ENCODE measurements around the gene IGF2. TPM values are rescaled to one million over a fixed set of nuclear protein-coding genes. Genes with fewer than 3 reads are reported as not detected.
"Not testable (repeated sequence)": the region's sequence is repeated elsewhere in the genome, so short reads cannot be mapped to it uniquely, and the experiment has no call there.

IGF2 gene
- total and polyA plus RNA-seq, 2 donors = 86.5 to 362 TPM

- WGBS = 54% methylated on average over 33 of the region's 33 CpGs
- Histone ChIP-seq H3K27ac (ENCODE audit: low read depth) (no peak overlapping the region), H3K4me1 (ENCODE audit: insufficient read depth) (no peaks in the 10 kb centered on the region), H3K4me3 (ENCODE audit: low read depth, low read length) (no peak overlapping the region), H3K36me3 (ENCODE audit: insufficient read depth) (no peaks in the 10 kb centered on the region)
- DNase-seq (ENCODE audit: extremely low spot score) = no peak
These were observed 5.8 kb downstream of the IGF2 start for GRCh38 chr11:2133241-2134021.

GRCh38 chr11:2132874-2133240 lies 6.3 kb downstream of the IGF2 start:
- H3K4me3 ChIP-seq (ENCODE audit: low read depth, low read length) = no peak overlapping the region
- H3K27ac ChIP-seq (ENCODE audit: low read depth) = no peak overlapping the region
- no peaks in the 10 kb centered on the region for H3K4me1 ChIP-seq (ENCODE audit: insufficient read depth)
- no peaks in the 10 kb centered on the region for H3K36me3 ChIP-seq (ENCODE audit: insufficient read depth)
- 48% methylated on average over 24 of the region's 24 CpGs for WGBS
- DNase-seq (ENCODE audit: extremely low spot score) = no peak

GRCh38 chr11:2132246-2132645 lies 6.9 kb downstream of the IGF2 start:
- H3K27ac ChIP-seq (ENCODE audit: low read depth) = no peak overlapping the region
- no peak for DNase-seq (ENCODE audit: extremely low spot score)
- WGBS = 75% methylated on average over 6 of the region's 6 CpGs
- no peaks in the 10 kb centered on the region for H3K36me3 ChIP-seq (ENCODE audit: insufficient read depth)
- no peaks in the 10 kb centered on the region for H3K4me1 ChIP-seq (ENCODE audit: insufficient read depth)
- H3K4me3 ChIP-seq (ENCODE audit: low read depth, low read length) = no peak overlapping the region

- no peak overlapping the region for H3K27ac ChIP-seq (ENCODE audit: low read depth)
- WGBS = 91% methylated on average over 28 of the region's 28 CpGs
- H3K4me1 ChIP-seq (ENCODE audit: insufficient read depth) = no peaks in the 10 kb centered on the region
- no peak for DNase-seq (ENCODE audit: extremely low spot score)
- H3K4me3 ChIP-seq (ENCODE audit: low read depth, low read length) = no peak overlapping the region
- no peaks in the 10 kb centered on the region for H3K36me3 ChIP-seq (ENCODE audit: insufficient read depth)
These were observed 7.6 kb downstream of the IGF2 start for GRCh38 chr11:2131371-2132236.

GRCh38 chr11:2130881-2131352 lies 8.3 kb downstream of the IGF2 start:
- 85% methylated on average over 18 of the region's 18 CpGs for WGBS
- Histone ChIP-seq H3K36me3 (ENCODE audit: insufficient read depth) (no peaks in the 10 kb centered on the region), H3K4me3 (ENCODE audit: low read depth, low read length) (no peak overlapping the region), H3K4me1 (ENCODE audit: insufficient read depth) (no peaks in the 10 kb centered on the region), H3K27ac (ENCODE audit: low read depth) (no peak overlapping the region)
- no peak for DNase-seq (ENCODE audit: extremely low spot score)

GRCh38 chr11:2129699-2130366 lies 9.4 kb downstream of the IGF2 start:
- Histone ChIP-seq H3K4me1 (ENCODE audit: insufficient read depth) (no peaks in the 10 kb centered on the region), H3K36me3 (ENCODE audit: insufficient read depth) (no peaks in the 10 kb centered on the region), H3K27ac (ENCODE audit: low read depth) (no peak overlapping the region), H3K4me3 (ENCODE audit: low read depth, low read length) (no peak overlapping the region)
- DNase-seq (ENCODE audit: extremely low spot score) = no peak
- 88% methylated on average over 25 of the region's 25 CpGs for WGBS

- Histone ChIP-seq H3K36me3 (ENCODE audit: insufficient read depth) (no peaks in the 10 kb centered on the region), H3K27ac (ENCODE audit: low read depth) (no peak overlapping the region), H3K4me3 (ENCODE audit: low read depth, low read length) (no peak overlapping the region), H3K4me1 (ENCODE audit: insufficient read depth) (no peaks in the 10 kb centered on the region)
- DNase-seq (ENCODE audit: extremely low spot score) = no peak
- WGBS = 88% methylated on average over 17 of the region's 17 CpGs
These were observed 9.9 kb downstream of the IGF2 start for GRCh38 chr11:2129308-2129698.

- WGBS = 77% methylated on average over 12 of the region's 12 CpGs
These were observed 10.5 kb downstream of the IGF2 start for GRCh38 chr11:2128511-2129307.

GRCh38 chr11:2128130-2128510 lies 11.1 kb downstream of the IGF2 start:
- WGBS = 84% methylated on average over 7 of the region's 7 CpGs
- Histone ChIP-seq H3K36me3 (ENCODE audit: insufficient read depth) (no peaks in the 10 kb centered on the region), H3K4me1 (ENCODE audit: insufficient read depth) (no peaks in the 10 kb centered on the region), H3K4me3 (ENCODE audit: low read depth, low read length) (no peak overlapping the region), H3K27ac (ENCODE audit: low read depth) (no peak overlapping the region)
- DNase-seq (ENCODE audit: extremely low spot score) = no peak

More at GRCh38 chr11:2128511-2129307, 10.5 kb downstream of the IGF2 start:
- H3K4me3 ChIP-seq (ENCODE audit: low read depth, low read length) = no peak overlapping the region
- no peak for DNase-seq (ENCODE audit: extremely low spot score)
- no peaks in the 10 kb centered on the region for H3K4me1 ChIP-seq (ENCODE audit: insufficient read depth)
- no peaks in the 10 kb centered on the region for H3K36me3 ChIP-seq (ENCODE audit: insufficient read depth)
- H3K27ac ChIP-seq (ENCODE audit: low read depth) = no peak overlapping the region

GRCh38 chr11:2127482-2128129 lies 11.6 kb downstream of the IGF2 start:
- no peak overlapping the region for H3K4me3 ChIP-seq (ENCODE audit: low read depth, low read length)
- H3K36me3 ChIP-seq (ENCODE audit: insufficient read depth) = no peaks in the 10 kb centered on the region
- H3K27ac ChIP-seq (ENCODE audit: low read depth) = no peak overlapping the region
- DNase-seq (ENCODE audit: extremely low spot score) = no peak
- WGBS = 74% methylated on average over 8 of the region's 8 CpGs
- no peaks in the 10 kb centered on the region for H3K4me1 ChIP-seq (ENCODE audit: insufficient read depth)

GRCh38 chr11:2126520-2127085 lies 12.6 kb downstream of the IGF2 start:
- no peak overlapping the region for H3K4me3 ChIP-seq (ENCODE audit: low read depth, low read length)
- H3K4me1 ChIP-seq (ENCODE audit: insufficient read depth) = no peaks in the 10 kb centered on the region
- no peak for DNase-seq (ENCODE audit: extremely low spot score)
- no peak overlapping the region for H3K27ac ChIP-seq (ENCODE audit: low read depth)
- WGBS = 90% methylated on average over 2 of the region's 2 CpGs
- H3K36me3 ChIP-seq (ENCODE audit: insufficient read depth) = no peaks in the 10 kb centered on the region

GRCh38 chr11:2124736-2125484 lies 14.3 kb downstream of the IGF2 start:
- not testable (repeated sequence) for H3K4me3 ChIP-seq (ENCODE audit: low read depth, low read length); H3K27ac ChIP-seq (ENCODE audit: low read depth); H3K36me3 ChIP-seq (ENCODE audit: insufficient read depth); DNase-seq (ENCODE audit: extremely low spot score); H3K4me1 ChIP-seq (ENCODE audit: insufficient read depth)
- 91% methylated on average over 8 of the region's 10 CpGs for WGBS
